ENCODE measurements around the gene SLC25A43.
A peak's percentile ranks its signal among the peaks of the same experiment; 100 is the strongest.

Gene SLC25A43

GRCh38 chrX:119467842-119468550, 68.9 kb downstream of the SLC25A43 start, which contains the start of gene SLC25A5:
Gene SLC25A5 (plus strand): TSS chrX:119468444. CDS start chrX:119468516, 72 bp downstream.
- peak; percentile 49 for DNase-seq (ENCODE audit: low read depth)
- H3K4me3 ChIP-seq (ENCODE audit: low read depth, low read length): peak within 1 kb of the TSS; percentile 84
- no peak for TF ChIP-seq CTCF (IDR thresholded peaks at IDR 0.05; ENCODE audit: low read depth, low read length, missing control alignments)

- TF ChIP-seq CTCF (IDR thresholded peaks at IDR 0.05; ENCODE audit: low read depth, low read length, missing control alignments): peak; percentile 55
- peak; percentile 43 for DNase-seq (ENCODE audit: low read depth)
- H3K4me3 ChIP-seq (ENCODE audit: low read depth, low read length): peak overlapping the region; percentile 84
Measured at GRCh38 chrX:119468551-119469312, 69.6 kb downstream of the SLC25A43 start.

- peak overlapping the region; percentile 84 for H3K4me3 ChIP-seq (ENCODE audit: low read depth, low read length)
- TF ChIP-seq CTCF (IDR thresholded peaks at IDR 0.05; ENCODE audit: low read depth, low read length, missing control alignments): no peak
- no peak for DNase-seq (ENCODE audit: low read depth)
Measured at GRCh38 chrX:119469313-119469635, 70.1 kb downstream of the SLC25A43 start.

GRCh38 chrX:119474615-119475388, 75.7 kb downstream of the SLC25A43 start:
- TF ChIP-seq CTCF (IDR thresholded peaks at IDR 0.05; ENCODE audit: low read depth, low read length, missing control alignments): no peak
- no peak overlapping the region for H3K4me3 ChIP-seq (ENCODE audit: low read depth, low read length)
- no peak for DNase-seq (ENCODE audit: low read depth)

- DNase-seq (ENCODE audit: low read depth): no peak
- TF ChIP-seq CTCF (IDR thresholded peaks at IDR 0.05; ENCODE audit: low read depth, low read length, missing control alignments): no peak
- no peak overlapping the region for H3K4me3 ChIP-seq (ENCODE audit: low read depth, low read length)
Measured at GRCh38 chrX:119475389-119476101, 76.4 kb downstream of the SLC25A43 start.

- TF ChIP-seq CTCF (IDR thresholded peaks at IDR 0.05; ENCODE audit: low read depth, low read length, missing control alignments): no peak
- H3K4me3 ChIP-seq (ENCODE audit: low read depth, low read length): no peak overlapping the region
- DNase-seq (ENCODE audit: low read depth): no peak
Measured at GRCh38 chrX:119477812-119478232, 78.7 kb downstream of the SLC25A43 start.
